ENCODE measurements around the gene KLHL25. TPM values are rescaled to one million over a fixed set of nuclear protein-coding genes. Genes with fewer than 3 reads are reported as not detected.
"Not testable (repeated sequence)": the region's sequence is repeated elsewhere in the genome, so short reads cannot be mapped to it uniquely, and the experiment has no call there.

KLHL25 gene
- 1 to 10 TPM; 5.3 to 5.4 TPM for total RNA-seq

- CTCF ChIA-PET, result interaction anchor here (0.7 to 0.8 kb wide), 3 partner anchors 45 to 704 kb away, joined by 3 read pairs; no protein-coding TSS in a partner anchor
- no peaks in the 10 kb centered on the region for H3K9me3 Mint-ChIP-seq
- H3K4me1 Mint-ChIP-seq (ENCODE audit: low read depth), result peaks cover 34% of the 10 kb centered on the region
- no peaks in the 10 kb centered on the region for H3K27me3 Mint-ChIP-seq (ENCODE audit: low read depth)
- peak within 1 kb of the TSS; percentile 86 for H3K4me3 Mint-ChIP-seq
- peak within 1 kb of the TSS; percentile 50 for H3K27ac Mint-ChIP-seq
- DNase-seq, result peak; percentile 94
- intact Hi-C loops (cut with micrococcal nuclease), result loop anchor here (5.0 kb wide), 2 partner anchors 62 to 177 kb away; no protein-coding TSS in a partner anchor
- H3K36me3 Mint-ChIP-seq (ENCODE audit: low read depth), result peaks cover 3% of the 10 kb centered on the region
These were observed at the start of gene KLHL25 for GRCh38 chr15:85794598-85795336. KLHL25 (minus strand) TSS chr15:85794925; CDS start chr15:85769810, 25,115 bp downstream.

- no peaks in the 10 kb centered on the region for H3K4me1 Mint-ChIP-seq (ENCODE audit: low read depth)
- H3K4me3 Mint-ChIP-seq, result peak overlapping the region; percentile 65
- no peaks in the 10 kb centered on the region for H3K9me3 Mint-ChIP-seq
- no peaks in the 10 kb centered on the region for H3K36me3 Mint-ChIP-seq (ENCODE audit: low read depth)
- peaks cover 3% of the 10 kb centered on the region for H3K27me3 Mint-ChIP-seq (ENCODE audit: low read depth)
- H3K27ac Mint-ChIP-seq, result no peak overlapping the region
- intact Hi-C loops (cut with micrococcal nuclease), result loop anchor here (1.0 to 2.0 kb wide), 4 partner anchors 110 to 544 kb away; no protein-coding TSS in a partner anchor
- DNase-seq, result no peak
- CTCF ChIA-PET, result interaction anchor here (0.7 to 4.1 kb wide), 18 partner anchors 14 to 1351 kb away, joined by 3 to 56 read pairs (median 4); no protein-coding TSS in a partner anchor
These were observed 46.1 kb upstream of the KLHL25 start for GRCh38 chr15:85840802-85841152.

- DNase-seq, result peak; percentile 81
- Mint-ChIP-seq H3K4me3 (peak overlapping the region; percentile 65), H3K36me3 (ENCODE audit: low read depth) (no peaks in the 10 kb centered on the region), H3K27me3 (ENCODE audit: low read depth) (peaks cover 3% of the 10 kb centered on the region), H3K27ac (no peak overlapping the region), H3K9me3 (no peaks in the 10 kb centered on the region), H3K4me1 (ENCODE audit: low read depth) (no peaks in the 10 kb centered on the region)
- intact Hi-C loops (cut with micrococcal nuclease), result loop anchor here (1.0 to 2.0 kb wide), 4 partner anchors 110 to 543 kb away; no protein-coding TSS in a partner anchor
- CTCF ChIA-PET, result interaction anchor here (0.7 to 4.1 kb wide), 19 partner anchors 13 to 1351 kb away, joined by 3 to 56 read pairs (median 4); no protein-coding TSS in a partner anchor
These were observed 45.5 kb upstream of the KLHL25 start for GRCh38 chr15:85840079-85840801.

- intact Hi-C loops (cut with micrococcal nuclease), result loop anchor here (1.0 to 2.0 kb wide), 4 partner anchors 109 to 543 kb away; no protein-coding TSS in a partner anchor
- DNase-seq, result no peak
- no peaks in the 10 kb centered on the region for H3K4me1 Mint-ChIP-seq (ENCODE audit: low read depth)
- no peaks in the 10 kb centered on the region for H3K9me3 Mint-ChIP-seq
- H3K36me3 Mint-ChIP-seq (ENCODE audit: low read depth), result no peaks in the 10 kb centered on the region
- H3K27ac Mint-ChIP-seq, result no peak overlapping the region
- H3K27me3 Mint-ChIP-seq (ENCODE audit: low read depth), result peaks cover 3% of the 10 kb centered on the region
- H3K4me3 Mint-ChIP-seq, result no peak overlapping the region
- CTCF ChIA-PET, result interaction anchor here (1.0 to 4.1 kb wide), 13 partner anchors 12 to 425 kb away, joined by 3 to 56 read pairs (median 4); no protein-coding TSS in a partner anchor
These were observed 44.9 kb upstream of the KLHL25 start for GRCh38 chr15:85839643-85840042.

GRCh38 chr15:85838655-85839054, 43.9 kb upstream of the KLHL25 start:
- H3K4me1 Mint-ChIP-seq (ENCODE audit: low read depth), result no peaks in the 10 kb centered on the region
- peaks cover 3% of the 10 kb centered on the region for H3K27me3 Mint-ChIP-seq (ENCODE audit: low read depth)
- no peak for DNase-seq
- no peak overlapping the region for H3K27ac Mint-ChIP-seq
- H3K36me3 Mint-ChIP-seq (ENCODE audit: low read depth), result no peaks in the 10 kb centered on the region
- no peak overlapping the region for H3K4me3 Mint-ChIP-seq
- no peaks in the 10 kb centered on the region for H3K9me3 Mint-ChIP-seq
- intact Hi-C loops (cut with micrococcal nuclease), result no loop called here
- CTCF ChIA-PET, result interaction anchor here (0.5 to 1.0 kb wide), 3 partner anchors 97 to 602 kb away, joined by 3 read pairs; no protein-coding TSS in a partner anchor

- Mint-ChIP-seq H3K27ac (no peak overlapping the region), H3K36me3 (ENCODE audit: low read depth) (no peaks in the 10 kb centered on the region), H3K4me3 (no peak overlapping the region), H3K4me1 (ENCODE audit: low read depth) (no peaks in the 10 kb centered on the region), H3K9me3 (no peaks in the 10 kb centered on the region), H3K27me3 (ENCODE audit: low read depth) (peaks cover 3% of the 10 kb centered on the region)
- CTCF ChIA-PET, result interaction anchor here (1.0 kb wide), 1 partner anchor 96 kb away, joined by 3 read pairs; no protein-coding TSS in a partner anchor
- intact Hi-C loops (cut with micrococcal nuclease), result no loop called here
- DNase-seq, result no peak
These were observed 43.2 kb upstream of the KLHL25 start for GRCh38 chr15:85837881-85838280.

- H3K27ac Mint-ChIP-seq, result no peak overlapping the region
- intact Hi-C loops (cut with micrococcal nuclease), result no loop called here
- no peak for DNase-seq
- CTCF ChIA-PET, result no interaction called here
- no peaks in the 10 kb centered on the region for H3K9me3 Mint-ChIP-seq
- no peak overlapping the region for H3K4me3 Mint-ChIP-seq
- H3K36me3 Mint-ChIP-seq (ENCODE audit: low read depth), result no peaks in the 10 kb centered on the region
- no peaks in the 10 kb centered on the region for H3K4me1 Mint-ChIP-seq (ENCODE audit: low read depth)
- peaks cover under 1% of the 10 kb centered on the region for H3K27me3 Mint-ChIP-seq (ENCODE audit: low read depth)
These were observed 42.3 kb upstream of the KLHL25 start for GRCh38 chr15:85837011-85837433.

- no peak for DNase-seq
- Mint-ChIP-seq H3K4me1 (ENCODE audit: low read depth) (no peaks in the 10 kb centered on the region), H3K4me3 (no peak overlapping the region), H3K27me3 (ENCODE audit: low read depth) (no peaks in the 10 kb centered on the region), H3K9me3 (no peaks in the 10 kb centered on the region), H3K27ac (no peak overlapping the region), H3K36me3 (ENCODE audit: low read depth) (no peaks in the 10 kb centered on the region)
- CTCF ChIA-PET, result interaction anchor here (1.8 kb wide), 1 partner anchor 105 kb away, joined by 6 read pairs; no protein-coding TSS in a partner anchor
- intact Hi-C loops (cut with micrococcal nuclease), result no loop called here
These were observed 39.9 kb upstream of the KLHL25 start for GRCh38 chr15:85834651-85835050.

GRCh38 chr15:85832394-85832793, 37.7 kb upstream of the KLHL25 start:
- intact Hi-C loops (cut with micrococcal nuclease), result no loop called here
- no peaks in the 10 kb centered on the region for H3K4me1 Mint-ChIP-seq (ENCODE audit: low read depth)

GRCh38 chr15:85831415-85832113, 36.8 kb upstream of the KLHL25 start:
- Mint-ChIP-seq H3K27me3 (ENCODE audit: low read depth) (no peaks in the 10 kb centered on the region), H3K36me3 (ENCODE audit: low read depth) (no peaks in the 10 kb centered on the region), H3K9me3 (no peaks in the 10 kb centered on the region), H3K4me1 (ENCODE audit: low read depth) (no peaks in the 10 kb centered on the region), H3K4me3 (no peak overlapping the region), H3K27ac (no peak overlapping the region)
- intact Hi-C loops (cut with micrococcal nuclease), result loop anchor here (1.0 kb wide), 1 partner anchor 101 kb away; no protein-coding TSS in a partner anchor
- DNase-seq, result peak; percentile 60
- CTCF ChIA-PET, result interaction anchor here (0.6 to 1.3 kb wide), 3 partner anchors 89 to 102 kb away, joined by 3 to 5 read pairs (median 4); no protein-coding TSS in a partner anchor

More at GRCh38 chr15:85832394-85832793, 37.7 kb upstream of the KLHL25 start:
- Mint-ChIP-seq H3K27me3 (ENCODE audit: low read depth) (no peaks in the 10 kb centered on the region), H3K4me3 (no peak overlapping the region), H3K27ac (no peak overlapping the region), H3K36me3 (ENCODE audit: low read depth) (no peaks in the 10 kb centered on the region), H3K9me3 (no peaks in the 10 kb centered on the region)
- CTCF ChIA-PET, result interaction anchor here (0.7 to 1.3 kb wide), 3 partner anchors 101 to 104 kb away, joined by 3 to 5 read pairs (median 3); no protein-coding TSS in a partner anchor
- DNase-seq, result no peak

- intact Hi-C loops (cut with micrococcal nuclease), result not testable (repeated sequence)
These were observed 35.0 kb upstream of the KLHL25 start for GRCh38 chr15:85829754-85830153.

More at GRCh38 chr15:85829754-85830153, 35.0 kb upstream of the KLHL25 start:
- H3K36me3 Mint-ChIP-seq (ENCODE audit: low read depth); H3K4me1 Mint-ChIP-seq (ENCODE audit: low read depth); H3K27me3 Mint-ChIP-seq (ENCODE audit: low read depth); DNase-seq; H3K4me3 Mint-ChIP-seq; H3K9me3 Mint-ChIP-seq; H3K27ac Mint-ChIP-seq: not testable (repeated sequence)
- CTCF ChIA-PET, result interaction anchor here (1.5 to 2.1 kb wide), 3 partner anchors 33 to 100 kb away, joined by 5 to 7 read pairs (median 6); no protein-coding TSS in a partner anchor

Data from activated naive CD4-positive, alpha-beta T cell treated with anti-CD3 and anti-CD28 coated beads for 36 hours (primary cell).